GM12878 (cell line): ENCODE data around the gene ZBTB44. TPM values are rescaled to one million over a fixed set of nuclear protein-coding genes. Genes with fewer than 3 reads are reported as not detected.

Experiments
- ATF2 ChIP-seq: IDR thresholded peaks from 2 replicates; pipeline ENCODE4 v1.6.1; 2012; ENCODE audit warnings: low read length, inconsistent platforms
- CTCF ChIP-seq, 3 experiments: IDR thresholded peaks in 2 of 3; conservative IDR thresholded peaks in 1 of 3; 2 replicates each; pipeline ENCODE4 v1.5.1; 2011; ENCODE audit warnings: low read depth in 3 of 3, low read length in 3 of 3, mild to moderate bottlenecking in 3 of 3, control low read depth in 2 of 3, moderate library complexity in 2 of 3, inconsistent platforms in 1 of 3, mixed read lengths in 1 of 3; ENCODE audit not compliant: control insufficient read depth in 2 of 3, insufficient read depth in 1 of 3; ENCODE audit errors: extremely low read depth in 1 of 3
- EGR1 ChIP-seq, 2 experiments: IDR thresholded peaks; 1 replicate in 1 of 2; 2 replicates in 1 of 2; pipeline ENCODE4 v1.6.1; 2011 to 2012; ENCODE audit warnings: low read depth in 2 of 2, low read length in 2 of 2, borderline replicate concordance in 1 of 2, mild to moderate bottlenecking in 1 of 2, moderate library complexity in 1 of 2
- HDGF ChIP-seq: fragments of 450-650 bp; IDR thresholded peaks from 2 replicates; pipeline ENCODE4 v1.6.1; 2016; ENCODE audit warnings: antibody characterized with exemption
- IRF4 ChIP-seq: IDR thresholded peaks from 2 replicates; pipeline ENCODE4 v1.6.1; 2011; ENCODE audit warnings: low read depth, low read length
- MYB ChIP-seq: fragments of 150-350 bp; IDR thresholded peaks from 2 replicates; pipeline ENCODE4 v1.6.1; 2014; ENCODE audit warnings: mild to moderate bottlenecking, low read depth, low read length, borderline replicate concordance
- NBN ChIP-seq: fragments of 450-650 bp; IDR thresholded peaks from 2 replicates; pipeline ENCODE4 v1.6.1; 2016
- NR2F1 ChIP-seq: fragments of 450-650 bp; conservative IDR thresholded peaks from 2 replicates; pipeline ENCODE4 v1.6.1; 2017; ENCODE audit warnings: mild to moderate bottlenecking
- PKNOX1 ChIP-seq: fragments of 450-650 bp; IDR thresholded peaks from 2 replicates; pipeline ENCODE4 v1.6.1; 2016; ENCODE audit warnings: mild to moderate bottlenecking
- POU2F2 ChIP-seq: IDR thresholded peaks from 3 replicates; pipeline ENCODE4 v1.6.1; 2011; ENCODE audit warnings: low read depth, mild to moderate bottlenecking, low read length, borderline replicate concordance
- polyA plus RNA-seq, 11 experiments: library from polyadenylated mRNA; depleted of rRNA in 4 of 11; unstranded in 6 of 11; stranded (reverse) in 5 of 11; fragments of >200 nt; fragmentation: Nextera tagmentation in 4 of 11; fragmentation: Illumina TruSeq in 1 of 11; extraction: Ambion mirVana in 4 of 11; extraction: Trizol in 1 of 11; gene quantifications; 1 replicate in 1 of 11; 2 replicates in 10 of 11; pipeline versions ENCODE4 v1.2.1 to v1.2.3, GENCODE V29; 2011 to 2016; ENCODE audit warnings: inconsistent platforms in 2 of 11, missing spikeins in 2 of 11, low read depth in 1 of 11
- total RNA-seq, 4 experiments: library from RNA; depleted of rRNA in 3 of 4; stranded (reverse); fragments of >200 nt in 3 of 4; fragmentation: Illumina TruSeq in 1 of 4; extraction: Trizol in 1 of 4; gene quantifications; 2 replicates each; pipeline versions ENCODE4 v1.2.1 to v1.2.3, GENCODE V29; 2013 to 2021

The ZBTB44 gene
- total and polyA plus RNA-seq, 10 of the 15 experiments (the other 5 are each of a cell fraction or from before 2014, with no cell fraction given): 2.8 to 38.2 (median 12.2) TPM

GRCh38 chr11:130206141-130206540, 108.6 kb downstream of the ZBTB44 start (continued):
- no peak for TF ChIP-seq ATF2
- no peak for TF ChIP-seq MYB
- no peak for TF ChIP-seq EGR1 (IDR thresholded peaks at IDR 0.05; ENCODE audit: borderline replicate concordance in 1 of 2, low read depth in 2 of 2, low read length in 2 of 2)
- no peak for TF ChIP-seq PKNOX1
- TF ChIP-seq CTCF (IDR thresholded peaks at IDR 0.05 in 2 of 3, conservative IDR thresholded peaks at IDR 0.05 in 1 of 3; ENCODE audit: control insufficient read depth in 2 of 3, extremely low read depth in 1 of 3, insufficient read depth in 1 of 3, low read depth in 3 of 3, low read length in 3 of 3): no peak
- TF ChIP-seq NBN: no peak
- TF ChIP-seq IRF4: no peak
- TF ChIP-seq NR2F1: no peak
- TF ChIP-seq HDGF: no peak
- TF ChIP-seq POU2F2: no peak
